COR-L47 (cell line): ENCODE measurements around the gene SKAP1.
A peak's percentile ranks its signal among the peaks of the same experiment; 100 is the strongest.

Experiments
- DNase-seq: peaks from one replicate; lab custom pipeline; 2025; lab: John Stamatoyannopoulos, UW

Gene SKAP1

GRCh38 chr17:48173191-48173984, 256.6 kb downstream of the SKAP1 start:
- DNase-seq: no peak

GRCh38 chr17:48169926-48170325, 260.1 kb downstream of the SKAP1 start:
- DNase-seq: no peak

- no peak for DNase-seq
These were observed 266.2 kb downstream of the SKAP1 start for GRCh38 chr17:48163809-48164208.

GRCh38 chr17:48162946-48163506, 267.0 kb downstream of the SKAP1 start:
- DNase-seq: peak; percentile 27

- no peak for DNase-seq
These were observed 267.6 kb downstream of the SKAP1 start for GRCh38 chr17:48162306-48162934.

GRCh38 chr17:48161127-48161905, 268.7 kb downstream of the SKAP1 start:
- no peak for DNase-seq

- peak; percentile 93 for DNase-seq
These were observed 269.6 kb downstream of the SKAP1 start for GRCh38 chr17:48160177-48161081.

GRCh38 chr17:48159232-48159631, 270.8 kb downstream of the SKAP1 start:
- no peak for DNase-seq

- no peak for DNase-seq
These were observed 274.0 kb downstream of the SKAP1 start for GRCh38 chr17:48155889-48156611.

- DNase-seq: peak; percentile 48
These were observed 276.2 kb downstream of the SKAP1 start for GRCh38 chr17:48153691-48154358.

GRCh38 chr17:48152289-48152688, 277.7 kb downstream of the SKAP1 start:
- no peak for DNase-seq

GRCh38 chr17:48151220-48151619, 278.8 kb downstream of the SKAP1 start:
- DNase-seq: no peak

- DNase-seq: no peak
These were observed 279.4 kb downstream of the SKAP1 start for GRCh38 chr17:48150597-48151001.

GRCh38 chr17:48149787-48150463, 280.1 kb downstream of the SKAP1 start:
- no peak for DNase-seq

GRCh38 chr17:48148854-48149786, 280.9 kb downstream of the SKAP1 start:
- peak; percentile 87 for DNase-seq

- DNase-seq: no peak
These were observed 281.8 kb downstream of the SKAP1 start for GRCh38 chr17:48148029-48148770.

- no peak for DNase-seq
These were observed 284.8 kb downstream of the SKAP1 start for GRCh38 chr17:48144976-48145798.
